Muscle of leg (tissue), 9 donors: ENCODE results near the gene ZNF117. TPM values are rescaled to one million over a fixed set of nuclear protein-coding genes. Genes with fewer than 3 reads are reported as not detected.

ENCODE experiments used
- polyA plus RNA-seq, 8 donors: library from polyadenylated mRNA; unstranded; fragments of 120-200 nt; gene quantifications; one replicate each; pipeline versions ENCODE4 v1.2.1 to v1.2.3, GENCODE V29; 2013; ENCODE audit warnings: inconsistent platforms in 1 of 8, low replicate concordance in 1 of 8; ENCODE audit not compliant: insufficient read length in 8 of 8, insufficient read depth in 1 of 8
- total RNA-seq: library from RNA; stranded (reverse); fragments of 120-200 nt; gene quantifications from one replicate; pipeline ENCODE4 v1.2.4, GENCODE V29; 2013

Gene ZNF117
- total and polyA plus RNA-seq, 9 donors: 7.5 to 26.1 (median 11.5) TPM

Other genes with a start within 250 kb of the ZNF117 start
- gene ZNF138, start 196.6 kb downstream of the ZNF117 start, total RNA-seq: 14.0 TPM
- 10 to 100 TPM in 2 of 8 donors, 1 to 10 TPM in 6; 7.6 to 11.4 (median 9.0) TPM for gene ZNF138, start 196.6 kb downstream of the ZNF117 start, polyA plus RNA-seq
- gene ZNF273, start 87.8 kb downstream of the ZNF117 start, total RNA-seq: 5.4 TPM
- gene ZNF273, start 87.8 kb downstream of the ZNF117 start, polyA plus RNA-seq: 1 to 10 TPM; 4.6 to 6.4 (median 5.1) TPM
- gene ERV3-1, start 15.7 kb upstream of the ZNF117 start, total RNA-seq: 13.4 TPM
- 10 to 100 TPM in 5 of 8 donors, 1 to 10 TPM in 3; 7.5 to 24.6 (median 10.2) TPM for gene ERV3-1, start 15.7 kb upstream of the ZNF117 start, polyA plus RNA-seq